Esophagus (tissue), 2 donors: ENCODE results near the gene PRR5. TPM values are rescaled to one million over a fixed set of nuclear protein-coding genes. Genes with fewer than 3 reads are reported as not detected.
"Not testable (repeated sequence)": the region's sequence is repeated elsewhere in the genome, so short reads cannot be mapped to it uniquely, and the experiment has no call there.

Source experiments
- H3K27ac ChIP-seq, 2 donors: one replicate each; pipeline ENCODE4 v1.5.1; 2013; ENCODE audit warnings: low read depth in 2 of 2, mild to moderate bottlenecking in 2 of 2, inconsistent platforms in 1 of 2, low read length in 1 of 2, moderate library complexity in 1 of 2
- H3K27me3 ChIP-seq, 2 donors: one replicate each; pipeline ENCODE4 v1.6.1; 2013; ENCODE audit warnings: low read length in 2 of 2, control low read depth in 1 of 2, mild to moderate bottlenecking in 1 of 2; ENCODE audit not compliant: insufficient read depth in 2 of 2, control insufficient read depth in 1 of 2
- H3K36me3 ChIP-seq, 2 donors: one replicate each; pipeline ENCODE4 v1.6.1; 2013; ENCODE audit warnings: low read length in 1 of 2; ENCODE audit not compliant: control insufficient read depth in 2 of 2, insufficient read depth in 2 of 2
- H3K4me1 ChIP-seq, 2 donors: one replicate each; pipeline ENCODE4 v1.6.1; 2013; ENCODE audit warnings: low read length in 1 of 2; ENCODE audit not compliant: control insufficient read depth in 2 of 2, insufficient read depth in 2 of 2
- H3K4me3 ChIP-seq, 2 donors: one replicate each; pipeline ENCODE4 v1.5.1; 2013; ENCODE audit warnings: low read length in 2 of 2, mild to moderate bottlenecking in 2 of 2, low read depth in 1 of 2, moderate library complexity in 1 of 2
- H3K9me3 ChIP-seq, 2 donors: one replicate each; pipeline ENCODE4 v1.6.1; 2013; ENCODE audit warnings: mild to moderate bottlenecking in 2 of 2, low read depth in 1 of 2, low read length in 1 of 2, moderate library complexity in 1 of 2; ENCODE audit not compliant: control insufficient read depth in 2 of 2, insufficient read depth in 1 of 2
- WGBS, 2 donors: extraction: QIAGEN DNeasy Blood & Tissue Kit; methylation state at CpG; one replicate each; pipeline ENCODE4 v1.1.7; 2013; 5-methylcytosine and 5-hydroxymethylcytosine counted together
- polyA plus RNA-seq, 2 donors: library from polyadenylated mRNA; stranded (reverse); fragments of 200-250 nt; gene quantifications; one replicate each; pipeline ENCODE4 v1.2.3, GENCODE V29; 2013
- donor health status: healthy with polysubstance abuse.
- donor health status: Bipolar disorder and iron deficiency.

Gene PRR5
- polyA plus RNA-seq, 2 donors: 12.2 to 13.0 TPM

DNA sequence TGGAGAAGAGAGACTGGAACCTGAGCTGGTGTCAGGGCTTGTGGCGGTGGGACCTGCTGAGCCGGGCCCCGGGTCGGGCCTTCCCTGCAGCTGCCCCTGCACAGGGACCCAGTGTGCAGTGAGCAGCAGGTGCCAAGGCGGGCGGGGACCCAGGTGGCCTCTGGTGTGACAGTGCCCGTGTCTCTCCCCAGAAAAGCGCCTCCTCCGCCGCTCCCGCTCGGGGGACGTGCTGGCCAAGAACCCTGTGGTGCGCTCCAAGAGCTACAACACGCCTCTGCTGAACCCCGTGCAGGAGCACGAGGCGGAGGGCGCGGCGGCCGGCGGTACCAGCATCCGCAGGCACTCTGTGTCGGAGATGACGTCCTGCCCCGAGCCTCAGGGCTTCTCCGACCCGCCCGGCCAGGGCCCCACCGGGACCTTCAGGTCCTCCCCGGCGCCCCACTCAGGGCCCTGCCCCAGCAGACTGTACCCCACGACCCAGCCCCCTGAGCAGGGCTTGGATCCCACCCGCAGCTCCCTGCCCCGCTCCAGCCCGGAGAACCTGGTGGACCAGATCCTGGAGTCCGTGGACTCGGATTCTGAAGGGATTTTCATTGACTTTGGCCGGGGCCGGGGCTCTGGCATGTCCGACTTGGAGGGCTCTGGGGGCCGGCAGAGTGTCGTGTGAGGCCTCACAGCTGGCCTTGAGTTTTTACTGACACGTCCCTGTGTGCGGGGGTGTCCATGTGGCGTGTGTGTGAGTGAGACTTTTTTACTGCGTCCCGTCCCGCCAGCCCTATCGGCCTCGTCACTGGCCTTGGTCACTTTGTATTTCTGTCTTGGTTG is 34.8 kb downstream of the PRR5 start:
- 46 to 49% methylated on average over 50 to 52 of the region's 52 CpGs for WGBS, 2 donors
- H3K9me3 ChIP-seq: no peaks in the 10 kb centered on the region
- H3K27me3 ChIP-seq: no peaks in the 10 kb centered on the region
- H3K4me3 ChIP-seq: no peak overlapping the region
- H3K27ac ChIP-seq: no peak overlapping the region
- peaks cover 0 to 12% of the 10 kb centered on the region in 2 donors for H3K4me1 ChIP-seq
- peaks cover 0 to 5% of the 10 kb centered on the region in 2 donors for H3K36me3 ChIP-seq

DNA sequence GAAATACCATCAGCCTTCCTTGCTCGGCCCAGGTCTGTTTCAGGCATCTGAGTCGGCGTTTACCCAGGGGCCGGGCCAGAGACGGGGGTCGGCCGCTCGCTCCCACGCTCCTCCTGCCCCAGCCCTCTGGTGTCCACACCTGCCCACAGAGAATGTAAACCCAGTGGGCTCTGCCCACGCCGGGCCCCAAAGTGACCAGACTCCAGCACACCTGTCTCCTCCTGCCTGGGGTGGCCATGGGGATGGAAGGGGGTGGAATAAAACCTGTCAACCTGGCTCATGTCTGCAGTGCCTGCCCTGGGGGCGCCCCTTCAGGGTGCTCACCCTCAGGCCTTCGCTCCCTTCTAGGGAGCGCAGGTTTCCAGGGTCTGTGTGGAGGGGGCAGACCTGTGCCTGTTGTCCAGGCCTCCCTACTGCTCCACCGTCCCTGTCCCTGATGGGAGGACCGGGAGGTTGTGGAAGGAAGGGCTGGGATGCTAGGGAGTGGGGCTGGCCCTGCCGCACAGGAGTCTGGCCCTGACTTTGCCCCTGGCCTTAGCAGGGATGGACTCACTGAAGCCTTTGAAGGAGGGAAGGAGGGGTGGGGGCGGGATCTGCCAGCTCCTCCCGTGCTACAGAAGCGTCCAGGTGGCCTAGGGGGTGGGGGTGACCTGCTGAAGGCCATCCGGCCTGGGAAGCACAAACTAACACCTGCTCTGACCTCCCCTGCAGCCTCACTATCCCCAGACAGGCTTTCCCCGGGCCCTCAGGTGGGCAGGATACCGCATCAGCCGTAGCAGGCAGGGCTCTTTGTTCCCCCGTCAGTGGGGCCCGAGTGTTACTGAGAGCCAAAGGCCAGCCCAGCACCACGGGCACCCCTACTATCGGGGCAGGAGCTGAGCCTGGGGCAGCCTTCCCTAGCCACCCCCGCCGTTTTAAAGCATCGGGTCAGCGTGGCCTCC is 35.7 kb downstream of the PRR5 start:
- 48 to 53% methylated on average over 32 of the region's 32 CpGs for WGBS, 2 donors
- Histone ChIP-seq H3K4me1 (peaks cover 0 to 12% of the 10 kb centered on the region in 2 donors), H3K9me3 (no peaks in the 10 kb centered on the region), H3K27me3 (no peaks in the 10 kb centered on the region), H3K36me3 (no peaks in the 10 kb centered on the region), H3K27ac (no peak overlapping the region), H3K4me3 (no peak overlapping the region)

DNA sequence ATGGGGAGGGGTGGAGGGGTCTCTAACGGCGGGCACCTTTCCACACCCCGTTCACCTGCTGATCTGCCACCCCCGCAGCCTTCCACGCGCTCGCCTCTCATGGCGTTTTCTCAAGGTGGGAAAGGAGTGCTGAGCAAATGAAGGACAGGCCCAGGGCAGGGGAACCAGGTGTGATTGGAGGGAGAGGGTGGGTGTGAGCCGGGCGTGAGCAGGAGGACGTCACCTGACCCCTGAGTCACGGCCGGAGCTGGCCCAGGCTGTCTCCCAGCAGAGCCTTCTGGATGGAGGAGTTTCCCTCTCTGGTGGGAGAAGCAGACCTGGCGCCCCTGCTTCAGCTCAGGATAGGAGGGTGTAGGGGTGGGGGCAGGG is 36.3 kb downstream of the PRR5 start:
- H3K27ac ChIP-seq: no peak overlapping the region
- H3K4me3 ChIP-seq: no peak overlapping the region
- no peaks in the 10 kb centered on the region for H3K27me3 ChIP-seq
- peaks cover 0 to 12% of the 10 kb centered on the region in 2 donors for H3K4me1 ChIP-seq
- no peaks in the 10 kb centered on the region for H3K36me3 ChIP-seq
- H3K9me3 ChIP-seq: no peaks in the 10 kb centered on the region
- WGBS, 2 donors: 38 to 41% methylated on average over 14 of the region's 14 CpGs

DNA sequence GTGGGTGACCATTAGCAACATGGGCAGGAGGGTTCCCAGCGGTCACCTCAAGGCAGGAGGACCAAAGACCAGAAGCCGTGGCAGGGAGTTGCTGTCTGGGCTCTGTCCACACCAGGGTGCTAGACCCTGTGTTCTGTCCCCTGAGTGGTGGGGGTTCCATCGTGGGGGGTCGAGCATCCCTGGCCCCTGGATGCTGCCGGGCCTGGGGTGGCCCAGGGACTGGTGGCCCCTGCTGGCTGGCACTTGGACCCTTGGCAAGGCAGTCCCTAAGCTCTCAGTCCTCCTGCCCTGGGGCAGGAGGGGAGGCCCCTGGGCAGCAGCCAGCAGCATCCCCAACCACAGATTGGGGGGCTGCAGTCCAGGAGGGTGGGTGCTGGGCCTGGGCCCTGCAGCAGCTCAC is 37.0 kb downstream of the PRR5 start:
- peaks cover 0 to 12% of the 10 kb centered on the region in 2 donors for H3K4me1 ChIP-seq
- H3K4me3 ChIP-seq: no peak overlapping the region
- WGBS, 2 donors: 75 to 77% methylated on average over 5 of the region's 5 CpGs
- no peaks in the 10 kb centered on the region for H3K36me3 ChIP-seq
- no peaks in the 10 kb centered on the region for H3K9me3 ChIP-seq
- no peak overlapping the region for H3K27ac ChIP-seq
- no peaks in the 10 kb centered on the region for H3K27me3 ChIP-seq

DNA sequence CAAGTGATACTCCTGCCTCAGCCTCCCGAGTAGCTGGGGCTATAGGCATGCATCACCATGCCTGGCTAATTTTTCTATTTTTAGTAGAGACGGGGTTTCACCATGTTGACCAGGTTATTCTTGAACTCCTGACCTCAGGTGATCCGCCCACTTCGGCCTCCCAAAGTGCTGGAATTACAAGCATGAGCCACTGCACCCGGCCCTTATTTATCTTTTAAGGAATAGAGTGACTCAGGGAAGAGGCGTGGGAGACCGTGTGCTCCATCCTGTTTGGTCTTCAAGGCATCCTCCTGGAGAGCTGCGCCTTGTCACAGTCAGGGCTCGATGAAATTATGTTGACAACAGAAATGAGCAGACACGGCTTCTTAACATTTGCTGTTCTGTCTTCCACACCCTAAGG is 37.7 kb downstream of the PRR5 start:
- 45 to 51% methylated on average over 10 of the region's 10 CpGs for WGBS, 2 donors
- not testable (repeated sequence) for H3K36me3 ChIP-seq, H3K9me3 ChIP-seq, H3K27me3 ChIP-seq, H3K4me3 ChIP-seq, H3K27ac ChIP-seq
- peaks cover 0 to 12% of the 10 kb centered on the region in 2 donors for H3K4me1 ChIP-seq

DNA sequence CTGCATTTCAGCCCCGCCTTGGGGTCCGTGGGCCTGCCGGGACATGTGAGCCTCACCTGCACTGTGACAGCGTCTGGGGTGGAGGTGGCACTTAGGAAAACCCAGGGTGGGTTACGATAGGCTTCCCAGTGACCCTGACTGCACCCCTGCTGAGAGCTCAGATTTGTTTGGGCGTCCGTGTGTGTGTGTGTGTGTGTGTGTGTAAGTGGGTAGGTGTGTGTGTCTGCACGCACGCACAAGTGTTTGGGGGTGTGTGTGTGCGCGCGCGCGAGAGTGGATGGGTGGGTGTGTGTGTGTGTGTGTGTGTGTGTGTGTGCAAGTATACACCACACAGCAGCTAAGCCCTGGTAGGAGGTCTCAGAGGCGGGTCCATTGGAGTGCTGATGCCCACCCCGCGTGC is 38.3 kb downstream of the PRR5 start:
- WGBS, 2 donors: 70 to 75% methylated on average over 17 of the region's 17 CpGs
- Histone ChIP-seq H3K4me1 (peaks cover 0 to 12% of the 10 kb centered on the region in 2 donors), H3K4me3 (no peak overlapping the region), H3K9me3 (no peaks in the 10 kb centered on the region), H3K36me3 (no peaks in the 10 kb centered on the region), H3K27me3 (no peaks in the 10 kb centered on the region), H3K27ac (no peak overlapping the region)

DNA sequence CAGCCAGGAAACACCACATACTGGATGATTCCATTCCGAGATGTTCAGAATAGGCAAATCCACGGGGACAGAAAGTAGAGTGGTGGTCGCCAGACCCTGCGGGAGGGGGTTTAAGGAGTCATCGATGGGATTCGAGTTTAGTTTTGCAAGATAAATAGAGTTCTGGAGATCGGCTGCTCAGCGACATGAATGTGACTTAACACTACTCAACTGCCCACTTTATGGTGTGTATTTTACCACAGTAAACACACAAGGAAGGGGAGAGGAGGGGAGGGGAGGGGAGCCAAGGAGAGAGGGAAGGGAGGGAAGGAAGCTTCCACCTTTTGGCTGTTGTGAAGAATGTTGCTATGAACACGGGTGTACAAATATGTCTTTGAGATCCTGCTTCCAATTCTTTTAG is 39.9 kb downstream of the PRR5 start:
- peaks cover 0 to 8% of the 10 kb centered on the region in 2 donors for H3K4me1 ChIP-seq
- peaks cover 0 to 5% of the 10 kb centered on the region in 2 donors for H3K27me3 ChIP-seq
- H3K36me3 ChIP-seq: no peaks in the 10 kb centered on the region
- 49 to 53% methylated on average over 9 of the region's 9 CpGs for WGBS, 2 donors
- no peak overlapping the region for H3K4me3 ChIP-seq
- H3K27ac ChIP-seq: no peak overlapping the region
- H3K9me3 ChIP-seq: no peaks in the 10 kb centered on the region

DNA sequence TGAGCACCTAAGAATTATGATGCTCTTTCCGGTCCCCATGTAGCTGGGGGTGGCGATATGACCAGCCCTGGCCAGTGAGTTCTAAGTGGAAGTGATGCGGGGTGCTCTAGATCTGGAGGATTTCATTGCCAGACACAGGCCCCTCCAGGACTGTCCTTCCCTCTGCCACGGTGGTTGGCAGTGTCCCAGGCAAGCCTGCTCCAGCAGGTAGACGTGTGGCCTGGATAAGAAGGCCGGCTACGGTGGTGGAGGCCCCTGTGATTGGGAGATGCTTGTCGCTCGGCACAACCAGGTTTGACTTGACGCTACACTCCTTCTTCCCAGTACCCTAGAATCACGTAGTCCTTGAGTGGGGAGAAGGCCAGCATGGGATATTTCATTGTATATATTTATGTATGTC is 41.2 kb downstream of the PRR5 start:
- Histone ChIP-seq H3K27me3 (peaks cover 0 to 5% of the 10 kb centered on the region in 2 donors), H3K4me3 (no peak overlapping the region), H3K9me3 (no peaks in the 10 kb centered on the region), H3K36me3 (no peaks in the 10 kb centered on the region), H3K27ac (no peak overlapping the region), H3K4me1 (peaks cover 0 to 5% of the 10 kb centered on the region in 2 donors)
- WGBS, 2 donors: 77 to 78% methylated on average over 11 of the region's 11 CpGs

DNA sequence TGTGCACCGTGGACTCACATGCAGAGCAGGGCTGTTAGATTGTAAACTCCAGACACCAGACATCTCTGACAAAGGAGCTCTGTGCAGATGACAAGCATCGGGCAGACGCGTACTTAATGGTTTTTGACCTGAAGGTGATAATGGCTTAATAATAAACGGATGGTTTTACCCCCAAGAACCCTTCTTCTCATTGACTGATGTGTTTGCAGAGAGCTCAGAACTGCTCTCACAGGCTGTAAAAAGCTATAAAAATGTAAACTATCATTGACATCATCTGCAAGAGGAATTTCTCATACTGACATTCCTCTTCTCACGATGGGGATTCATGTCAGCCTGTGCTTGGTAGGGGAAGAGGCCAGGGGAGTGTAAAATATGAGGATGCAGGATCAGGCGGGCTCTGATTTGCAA is 41.8 kb downstream of the PRR5 start:
- no peaks in the 10 kb centered on the region for H3K36me3 ChIP-seq
- no peaks in the 10 kb centered on the region for H3K9me3 ChIP-seq
- WGBS, 2 donors: 44% methylated on average over 7 of the region's 7 CpGs
- peaks cover 0 to 5% of the 10 kb centered on the region in 2 donors for H3K27me3 ChIP-seq
- H3K4me1 ChIP-seq: peaks cover 0 to 3% of the 10 kb centered on the region in 2 donors
- H3K4me3 ChIP-seq: no peak overlapping the region
- H3K27ac ChIP-seq: no peak overlapping the region
